Measurements from ENCODE around the gene TAF6. TPM values are rescaled to one million over a fixed set of nuclear protein-coding genes. Genes with fewer than 3 reads are reported as not detected.
A peak's percentile ranks its signal among the peaks of the same experiment; 100 is the strongest.

The TAF6 gene
- total and polyA plus RNA-seq, 2 experiments from 2014 or later = 56.3 to 141 TPM

GRCh38 chr7:100148559-100149328 is 29.6 kb upstream of the TAF6 start, which contains the start of gene LAMTOR4:
TSS of gene LAMTOR4 (plus strand) at chr7:100148918. CDS start at chr7:100148973, 55 bp downstream.
- Histone ChIP-seq H2AFZ (peak within 1 kb of the TSS; percentile 80), H3F3A (replicated peaks; ENCODE audit: low read depth) (peaks cover 18% of the 10 kb centered on the region), H3K27me3 (ENCODE audit: insufficient read depth) (no peaks in the 10 kb centered on the region), H3K27ac (ENCODE audit: low read depth) (peak within 1 kb of the TSS; percentile 91), H4K20me1 (replicated peaks; ENCODE audit: insufficient read depth) (peaks cover 10% of the 10 kb centered on the region), H3K4me2 (peak within 1 kb of the TSS; percentile 89), H3K79me2 (replicated peaks; ENCODE audit: insufficient read depth) (peaks cover 29% of the 10 kb centered on the region), H3K9me2 (ENCODE audit: insufficient read depth) (no peaks in the 10 kb centered on the region), H3K4me3 (peak within 1 kb of the TSS; percentile 97), H3K36me3 (ENCODE audit: insufficient read depth) (no peaks in the 10 kb centered on the region), H3K4me1 (ENCODE audit: insufficient read depth) (peaks cover 22% of the 10 kb centered on the region)
- peaks cover 4% of the 10 kb centered on the region; the same call in 1 of the 3 replicates for H3K9me3 Mint-ChIP-seq
- TF ChIP-seq JUNB (IDR thresholded peaks at IDR 0.05; ENCODE audit: unreplicated experiment) (no peak), EZH2phosphoT487 (IDR thresholded peaks at IDR 0.05; ENCODE audit: unreplicated experiment) (no peak), REST (IDR thresholded peaks at IDR 0.05; ENCODE audit: unreplicated experiment) (no peak), ZNF331 (CRISPR knock-in tag; IDR thresholded peaks at IDR 0.05; ENCODE audit: low read depth) (no peak), ETS1 (IDR thresholded peaks at IDR 0.05) (no peak; the same call in 1 of the 2 replicates), CTCF (conservative IDR thresholded peaks at IDR 0.05; ENCODE audit: low read depth in 2 of 2) (peak in 1 of 2 experiments; percentile 23; a peak in 2 of 4 replicates), NANOG (IDR thresholded peaks at IDR 0.05; ENCODE audit: borderline replicate concordance) (no peak), POLR2AphosphoS5 (IDR thresholded peaks at IDR 0.05; ENCODE audit: low read depth) (peak; percentile 94), STAT1 (IDR thresholded peaks at IDR 0.05; ENCODE audit: unreplicated experiment) (no peak), ZNF114 (CRISPR knock-in tag; IDR thresholded peaks at IDR 0.05) (no peak), EZH2 (IDR thresholded peaks at IDR 0.05; ENCODE audit: low read depth, unreplicated experiment) (no peak), ZNF462 (CRISPR knock-in tag; IDR thresholded peaks at IDR 0.05) (no peak), CREB1 (CRISPR knock-in tag; IDR thresholded peaks at IDR 0.05; ENCODE audit: low read depth) (peak; percentile 76)
- peaks cover 25% of the 10 kb centered on the region for H3K4me1 Mint-ChIP-seq
- peak within 1 kb of the TSS; percentile 90 for H3K27ac Mint-ChIP-seq
- peak within 1 kb of the TSS; percentile 95 for H3K4me3 Mint-ChIP-seq
- ATAC-seq (peak; percentile 96), DNase-seq (ENCODE audit: low spot score) (peak; percentile 100)
- H3K27me3 Mint-ChIP-seq (ENCODE audit: insufficient read depth, low read depth, poor library complexity) = peaks cover 17% of the 10 kb centered on the region
- peaks cover 30% of the 10 kb centered on the region for H3K36me3 Mint-ChIP-seq (ENCODE audit: low read depth)
